ENCODE results near the gene ZC3H12D.

GRCh38 chr6:149493761-149494320 is 9.0 kb upstream of the ZC3H12D start:
- TF ChIP-seq POLR2A (IDR thresholded peaks at IDR 0.05; ENCODE audit: low read depth, low read length), result no peak
- TF ChIP-seq POLR2AphosphoS5 (IDR thresholded peaks at IDR 0.05; ENCODE audit: low read depth, low read length), result no peak
- TF ChIP-seq TAF1 (IDR thresholded peaks at IDR 0.05; ENCODE audit: low read depth, low read length), result no peak
- TF ChIP-seq SPI1 (IDR thresholded peaks at IDR 0.05; ENCODE audit: low read depth, low read length), result no peak
- TF ChIP-seq PAX5 (IDR thresholded peaks at IDR 0.05; ENCODE audit: insufficient read depth, low read length, severe bottlenecking), result no peak

Data from GM12891 (cell line).